H1 (cell line): ENCODE results near the gene IGLON5. TPM values are rescaled to one million over a fixed set of nuclear protein-coding genes. Genes with fewer than 3 reads are reported as not detected.

ENCODE experiments used
- CTCF ChIA-PET: fragments of 300-600 bp; sonication (Branson Sonifier 250); formaldehyde crosslinking; loops from one replicate; lab custom pipeline; 2021; ENCODE audit not compliant: partially characterized antibody; lab: Charles Lee
- POLR2A ChIA-PET: fragments of 300-600 bp; sonication (Branson Sonifier 250); formaldehyde crosslinking; loops from one replicate; lab custom pipeline; 2021; ENCODE audit warnings: inconsistent platforms; ENCODE audit not compliant: partially characterized antibody; lab: Charles Lee
- DNase-seq, 2 experiments: peaks; one replicate each; pipeline versions ENCODE4 v3.0.0 to v3.0.0-alpha.2; 2010 to 2022; ENCODE audit warnings: low spot score in 2 of 2, low read depth in 1 of 2, mixed read lengths in 1 of 2
- FAIRE-seq: peaks from 2 replicates; lab custom pipeline; 2011; peaks lifted over from hg19 to GRCh38; lab: Jason Lieb, UNC
- H2AFZ ChIP-seq: 2 replicates; pipeline ENCODE4 v1.8.1; 2012; ENCODE audit warnings: low read length, inconsistent platforms
- H2AK5ac ChIP-seq: 2 replicates; pipeline ENCODE4 v1.6.1; 2013; ENCODE audit warnings: low read depth, low read length
- H2BK120ac ChIP-seq: replicated peaks from 2 replicates; pipeline ENCODE3; 2013; ENCODE audit warnings: low read depth, low read length, inconsistent platforms
- H2BK12ac ChIP-seq: 2 replicates; pipeline ENCODE4 v1.6.1; 2013; ENCODE audit warnings: low read depth, low read length
- H2BK15ac ChIP-seq: 2 replicates; pipeline ENCODE4 v1.6.1; 2013; ENCODE audit warnings: low read length
- H2BK20ac ChIP-seq: 2 replicates; pipeline ENCODE4 v1.6.1; 2013; ENCODE audit warnings: low read length
- H2BK5ac ChIP-seq: 2 replicates; pipeline ENCODE4 v1.6.1; 2013; ENCODE audit warnings: low read depth, low read length
- H3K14ac ChIP-seq: 2 replicates; pipeline ENCODE4 v1.6.1; 2013; ENCODE audit warnings: inconsistent platforms; ENCODE audit not compliant: insufficient read length
- H3K18ac ChIP-seq: 2 replicates; pipeline ENCODE4 v1.6.1; 2013; ENCODE audit warnings: low read length; ENCODE audit errors: extremely low read depth
- H3K23ac ChIP-seq: 2 replicates; pipeline ENCODE4 v1.6.1; 2013; ENCODE audit warnings: inconsistent platforms; ENCODE audit not compliant: insufficient read length
- H3K23me2 ChIP-seq: 2 replicates; pipeline ENCODE4 v1.6.1; 2013; ENCODE audit warnings: low read depth, low read length
- H3K27ac ChIP-seq: 2 replicates; pipeline ENCODE4 v1.6.1; 2011; ENCODE audit warnings: low read depth, low read length, inconsistent platforms
- H3K27me3 ChIP-seq, 4 experiments: replicated peaks in 1 of 4; 1 replicate in 1 of 4; 2 replicates in 3 of 4; pipeline versions ENCODE4 v1.6.1 to v1.8.1; 2011 to 2013; ENCODE audit warnings: low read length in 3 of 4, mild to moderate bottlenecking in 3 of 4, inconsistent platforms in 2 of 4, mixed read lengths in 2 of 4, moderate library complexity in 1 of 4; ENCODE audit not compliant: control insufficient read depth in 3 of 4, insufficient read depth in 3 of 4; ENCODE audit errors: extremely low read depth in 1 of 4
- H3K36me3 ChIP-seq, 4 experiments: 2 replicates each; pipeline versions ENCODE4 v1.6.1 to v1.8.1; 2011 to 2013; ENCODE audit warnings: mild to moderate bottlenecking in 4 of 4, low read length in 3 of 4, moderate library complexity in 2 of 4, control low read depth in 1 of 4, inconsistent platforms in 1 of 4; ENCODE audit not compliant: insufficient read depth in 4 of 4, control insufficient read depth in 2 of 4
- H3K4ac ChIP-seq: replicated peaks from 2 replicates; pipeline ENCODE3; 2013; ENCODE audit warnings: low read length, low read depth, mixed read lengths, inconsistent platforms; ENCODE audit not compliant: insufficient read length
- H3K4me1 ChIP-seq, 4 experiments: replicated peaks in 1 of 4; 1 replicate in 1 of 4; 2 replicates in 3 of 4; pipeline versions ENCODE4 v1.6.1 to v1.8.1; 2011 to 2013; ENCODE audit warnings: low read length in 3 of 4, inconsistent platforms in 2 of 4, mixed read lengths in 1 of 4; ENCODE audit not compliant: insufficient read depth in 4 of 4, control insufficient read depth in 3 of 4
- H3K4me2 ChIP-seq, 2 experiments: 2 replicates each; pipeline versions ENCODE4 v1.6.1 to v1.8.1; 2011 to 2013; ENCODE audit warnings: low read depth in 2 of 2, low read length in 2 of 2, control low read depth in 1 of 2, inconsistent platforms in 1 of 2, mild to moderate bottlenecking in 1 of 2; ENCODE audit not compliant: insufficient read depth in 1 of 2
- H3K4me3 ChIP-seq, 4 experiments: fragments of 200-600, 300-600 bp in 1 of 4; sonication (generic), shearing (Covaris generic), sonication (Bioruptor Twin) in 1 of 4; 2 replicates each; pipeline versions ENCODE4 v1.5.1 to v1.8.1; 2011 to 2016; ENCODE audit warnings: low read length in 4 of 4, low read depth in 3 of 4, control low read depth in 2 of 4, inconsistent platforms in 2 of 4, mild to moderate bottlenecking in 2 of 4, mixed read lengths in 1 of 4, moderate library complexity in 1 of 4; ENCODE audit not compliant: insufficient read depth in 2 of 4; ENCODE audit errors: extremely low read depth in 1 of 4
- H3K56ac ChIP-seq: replicated peaks from 2 replicates; pipeline ENCODE3; 2013; ENCODE audit warnings: low read depth, mild to moderate bottlenecking, mixed read lengths, low read length, inconsistent platforms; ENCODE audit not compliant: insufficient read length
- H3K79me1 ChIP-seq: 2 replicates; pipeline ENCODE4 v1.6.1; 2013; ENCODE audit warnings: low read depth, low read length, control low read depth
- H3K79me2 ChIP-seq, 2 experiments: 2 replicates each; pipeline versions ENCODE4 v1.6.1 to v1.8.1; 2012 to 2013; ENCODE audit warnings: low read length in 2 of 2, mild to moderate bottlenecking in 2 of 2, inconsistent platforms in 1 of 2; ENCODE audit not compliant: insufficient read depth in 2 of 2, control insufficient read depth in 1 of 2
- H3K9ac ChIP-seq, 4 experiments: replicated peaks in 1 of 4; 1 replicate in 1 of 4; 2 replicates in 3 of 4; pipeline versions ENCODE4 v1.6.1 to v1.8.1; 2011 to 2013; ENCODE audit warnings: low read depth in 3 of 4, low read length in 3 of 4, control low read depth in 2 of 4, mild to moderate bottlenecking in 2 of 4, moderate library complexity in 2 of 4, inconsistent platforms in 1 of 4; ENCODE audit errors: extremely low read depth in 1 of 4
- H3K9me3 ChIP-seq, 2 experiments: 2 replicates each; pipeline versions ENCODE4 v1.6.1 to v1.8.1; 2012 to 2013; ENCODE audit warnings: mild to moderate bottlenecking in 2 of 2, moderate library complexity in 2 of 2, control low read depth in 1 of 2, inconsistent platforms in 1 of 2, low read depth in 1 of 2, low read length in 1 of 2, mixed read lengths in 1 of 2; ENCODE audit not compliant: insufficient read depth in 2 of 2
- H4K20me1 ChIP-seq, 2 experiments: replicated peaks in 1 of 2; 2 replicates each; pipeline versions ENCODE3 to v1.8.1; 2011 to 2013; ENCODE audit warnings: inconsistent platforms in 2 of 2, low read length in 2 of 2, mild to moderate bottlenecking in 1 of 2; ENCODE audit not compliant: insufficient read depth in 2 of 2, control insufficient read depth in 1 of 2
- H4K5ac ChIP-seq: 2 replicates; pipeline ENCODE4 v1.6.1; 2013; ENCODE audit warnings: low read length, low read depth, mixed read lengths, inconsistent platforms; ENCODE audit not compliant: insufficient read length
- H4K8ac ChIP-seq: 2 replicates; pipeline ENCODE4 v1.8.0; 2013; ENCODE audit warnings: mild to moderate bottlenecking, moderate library complexity, low read length, inconsistent platforms; ENCODE audit not compliant: insufficient read depth; ENCODE audit errors: extremely low read depth
- H4K91ac ChIP-seq: replicated peaks from 2 replicates; pipeline ENCODE3; 2013; ENCODE audit warnings: low read length, mixed read lengths, inconsistent platforms; ENCODE audit not compliant: insufficient read length
- CBX8 ChIP-seq: fragments of 300-800, 300-1000 bp; sonication (generic); IDR thresholded peaks from 2 replicates; pipeline ENCODE4 v1.7.1; 2016; ENCODE audit warnings: low read depth, low read length, borderline replicate concordance
- RNF2 ChIP-seq: fragments of 200-900, 300-1000 bp; sonication (generic); IDR thresholded peaks from 2 replicates; pipeline ENCODE4 v1.7.1; 2016; ENCODE audit warnings: borderline replicate concordance, low read depth, mild to moderate bottlenecking, antibody characterized with exemption, low read length; ENCODE audit not compliant: poor library complexity, severe bottlenecking; ENCODE audit errors: missing control alignments
- WGBS, 2 experiments: shearing (Covaris generic) in 1 of 2; methylation state at CpG; one replicate each; pipeline versions ENCODE4 v1.1.6 to v1.1.7; 2013 to 2015; ENCODE audit warnings: low lambda C conversion rate in 2 of 2, mixed read lengths in 2 of 2, inconsistent platforms in 1 of 2, low coverage in 1 of 2, missing lambda C conversion rate in 1 of 2; ENCODE audit not compliant: insufficient replicate concordance in 2 of 2, insufficient coverage in 1 of 2, insufficient read length in 1 of 2; ENCODE audit errors: extremely low coverage in 1 of 2, missing lambda C conversion rate in 1 of 2; 5-methylcytosine and 5-hydroxymethylcytosine counted together
- polyA plus RNA-seq, 7 experiments: library from polyadenylated mRNA; depleted of rRNA in 3 of 7; stranded (reverse) in 5 of 7; unstranded in 2 of 7; fragments of >200 nt in 5 of 7; fragments of 200-250 nt in 2 of 7; gene quantifications; 1 replicate in 5 of 7; 2 replicates in 1 of 7; 4 replicates in 1 of 7; pipeline versions ENCODE4 v1.2.1 to v1.2.3, GENCODE V29; 2011 to 2013; ENCODE audit warnings: missing spikeins in 2 of 7, mixed read lengths in 2 of 7
- total RNA-seq: library from RNA; stranded (reverse); fragmentation: NEBNext Ultra II Directional; extraction: Animal tissue kit (Norgen Biotek cat#: 25700); gene quantifications from 2 replicates; pipeline ENCODE4 v1.2.1, GENCODE V29; 2021

The IGLON5 gene
- total and polyA plus RNA-seq, 2 of the 8 experiments (the other 6 are each of a cell fraction or from before 2014, with no cell fraction given) = 31.8 to 34.6 TPM

DNA sequence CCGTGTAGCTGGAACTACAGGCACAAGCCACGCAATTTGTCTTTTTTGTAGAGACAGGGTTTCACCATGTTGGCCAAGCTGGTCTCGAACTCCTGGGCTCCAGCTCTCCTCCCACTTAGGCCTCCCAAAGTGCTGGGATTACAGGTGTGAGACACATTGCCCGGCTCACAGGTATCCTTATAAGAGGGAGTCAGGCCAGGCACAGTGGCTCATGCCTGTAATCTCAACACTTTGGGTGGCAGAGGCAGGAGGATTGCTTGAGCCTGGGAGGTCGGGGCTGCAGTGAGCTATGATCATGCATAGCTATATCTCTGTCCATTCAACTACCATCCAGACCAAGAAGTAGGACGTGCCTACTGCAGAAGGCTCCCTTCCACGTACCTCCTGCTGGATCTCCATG lies 10.2 kb upstream of the IGLON5 start:
- Histone ChIP-seq H3K79me1 (no peaks in the 10 kb centered on the region), H3K27ac (no peak overlapping the region)
- CTCF ChIA-PET = interaction anchor here (0.6 to 1.7 kb wide), 6 partner anchors 15 to 360 kb away, joined by 3 to 4 read pairs (median 3); no protein-coding TSS in a partner anchor
- TF ChIP-seq CBX8 = no peak
- no peak for TF ChIP-seq RNF2
- TF ChIP-seq, all 59 proteins: peak for 0
- Histone ChIP-seq H3K9ac (no peak overlapping the region), H3K36me3 (no peaks in the 10 kb centered on the region), H2BK5ac (no peak overlapping the region), H2BK12ac (no peak overlapping the region), H2AK5ac (no peak overlapping the region), H2AFZ (no peak overlapping the region), H3K23me2 (no peaks in the 10 kb centered on the region), H3K14ac (no peak overlapping the region), H3K79me2 (no peaks in the 10 kb centered on the region), H3K4ac (no peak overlapping the region), H3K27me3 (peaks cover 0 to 2% (median 0%) of the 10 kb centered on the region in 4 experiments; a peak in 2 of 7 replicates), H3K4me3 (no peak overlapping the region), H3K4me2 (no peak overlapping the region), H3K9me3 (peaks cover 0 to 6% of the 10 kb centered on the region in 2 experiments; a peak in 2 of 4 replicates), H4K8ac (no peak overlapping the region), H4K91ac (no peak overlapping the region), H3K4me1 (peaks cover 0 to 4% (median 2%) of the 10 kb centered on the region in 4 experiments; a peak in 4 of 7 replicates), H2BK120ac (no peak overlapping the region), H4K20me1 (no peaks in the 10 kb centered on the region), H2BK15ac (no peak overlapping the region), H2BK20ac (no peak overlapping the region), H3K23ac (no peak overlapping the region), H4K5ac (no peak overlapping the region), H3K56ac (no peak overlapping the region), H3K18ac (no peak overlapping the region)
- DNase-seq (no peak), FAIRE-seq (no peak)
- POLR2A ChIA-PET = interaction anchor here (1.4 to 2.1 kb wide), 2 partner anchors 8 kb away, joined by 3 to 5 read pairs; no protein-coding TSS in a partner anchor
- 85% methylated on average over 7 of the region's 7 CpGs; no CpG with 5 or more reads in 1 of the 2 experiments for WGBS, 2 experiments
